Activated effector memory CD4-positive, alpha-beta T cell treated with anti-CD3 and anti-CD28 coated beads, Interleukin-2, amount 50 U/mL, for 16 hours (primary cell): ENCODE measurements around the gene OSBPL5.

ENCODE experiments used
- DNase-seq: peaks from one replicate; pipeline ENCODE4 v3.0.0-alpha.2; 2020

The OSBPL5 gene

GRCh38 chr11:3131330-3131941 is 33.7 kb downstream of the OSBPL5 start:
- DNase-seq, result no peak

- DNase-seq, result no peak
Observed at GRCh38 chr11:3130269-3131071, 34.6 kb downstream of the OSBPL5 start.

GRCh38 chr11:3129591-3130268 is 35.4 kb downstream of the OSBPL5 start:
- no peak for DNase-seq

GRCh38 chr11:3129181-3129590 is 35.9 kb downstream of the OSBPL5 start:
- DNase-seq, result no peak

GRCh38 chr11:3128356-3129180 is 36.5 kb downstream of the OSBPL5 start:
- no peak for DNase-seq

GRCh38 chr11:3127706-3128355 is 37.3 kb downstream of the OSBPL5 start:
- DNase-seq, result no peak

- DNase-seq, result no peak
Observed at GRCh38 chr11:3126901-3127691, 38.0 kb downstream of the OSBPL5 start.

GRCh38 chr11:3126207-3126865 is 38.8 kb downstream of the OSBPL5 start:
- no peak for DNase-seq

GRCh38 chr11:3124821-3125220 is 40.3 kb downstream of the OSBPL5 start:
- DNase-seq, result no peak

- DNase-seq, result no peak
Observed at GRCh38 chr11:3123761-3124733, 41.1 kb downstream of the OSBPL5 start.

- DNase-seq, result peak; percentile 51
Observed at GRCh38 chr11:3123305-3123704, 41.8 kb downstream of the OSBPL5 start.

GRCh38 chr11:3122775-3123201 is 42.3 kb downstream of the OSBPL5 start:
- DNase-seq, result peak; percentile 37

- DNase-seq, result peak; percentile 53
Observed at GRCh38 chr11:3121931-3122774, 43.0 kb downstream of the OSBPL5 start.

- DNase-seq, result peak; percentile 44
Observed at GRCh38 chr11:3121416-3121815, 43.7 kb downstream of the OSBPL5 start.

GRCh38 chr11:3120071-3120792 is 44.9 kb downstream of the OSBPL5 start:
- peak; percentile 47 for DNase-seq

GRCh38 chr11:3119141-3119821 is 45.8 kb downstream of the OSBPL5 start:
- peak; percentile 56 for DNase-seq

- DNase-seq, result no peak
Observed at GRCh38 chr11:3115321-3115720, 49.8 kb downstream of the OSBPL5 start.
